SU-DHL-6 (cell line): ENCODE measurements around the gene DUSP6.

Experiments
- H2AFZ ChIP-seq: fragments of 200-600 bp; sonication (generic); 2 replicates; pipeline ENCODE4 v1.6.1; 2014; ENCODE audit warnings: low read depth, mild to moderate bottlenecking, moderate library complexity, mixed read lengths, antibody characterized with exemption, low read length; ENCODE audit not compliant: severe bottlenecking
- H3F3A ChIP-seq: fragments of 200-600 bp; shearing (Covaris generic); 2 replicates; pipeline ENCODE4 v1.6.0; 2016; ENCODE audit warnings: antibody characterized with exemption, mild to moderate bottlenecking; ENCODE audit not compliant: insufficient read depth
- H3K27ac ChIP-seq: fragments of 200-600 bp; sonication (generic); 2 replicates; pipeline ENCODE4 v1.5.1; 2016; ENCODE audit warnings: low read depth, mild to moderate bottlenecking, low read length, moderate library complexity, mixed read lengths
- H3K27me3 ChIP-seq: fragments of 200-600 bp; sonication (generic), shearing (Covaris generic); 2 replicates; pipeline ENCODE4 v1.6.0; 2014; ENCODE audit warnings: mild to moderate bottlenecking, low read length
- H3K36me3 ChIP-seq: fragments of 200-600 bp; sonication (generic); 2 replicates; pipeline ENCODE4 v1.6.1; 2014; ENCODE audit warnings: mild to moderate bottlenecking, low read length, mixed read lengths
- H3K4me2 ChIP-seq: fragments of 300-600, 200-600 bp; shearing (Covaris generic), sonication (generic); 2 replicates; pipeline ENCODE4 v1.6.0; 2014; ENCODE audit warnings: low read length, low read depth, mild to moderate bottlenecking; ENCODE audit not compliant: poor library complexity, severe bottlenecking
- H3K4me3 ChIP-seq: fragments of 200-600 bp; sonication (generic); 2 replicates; pipeline ENCODE4 v1.5.1; 2014; ENCODE audit warnings: antibody characterized with exemption, low read length, mild to moderate bottlenecking, mixed read lengths; ENCODE audit not compliant: insufficient read depth, poor library complexity, severe bottlenecking
- H3K79me2 ChIP-seq: fragments of 200-600 bp; sonication (generic); 2 replicates; pipeline ENCODE4 v1.6.1; 2014; ENCODE audit warnings: mild to moderate bottlenecking, low read length, moderate library complexity; ENCODE audit not compliant: insufficient read depth
- H3K9ac ChIP-seq: fragments of 200-600 bp; sonication (generic); 2 replicates; pipeline ENCODE4 v1.7.0; 2014; ENCODE audit warnings: mild to moderate bottlenecking, low read length
- H3K9me2 ChIP-seq: fragments of 200-600 bp; sonication (generic); replicated peaks from 2 replicates; pipeline ENCODE4 v1.6.1; 2014; ENCODE audit warnings: low read length; ENCODE audit not compliant: insufficient read depth
- H3K9me3 ChIP-seq: fragments of 200-600 bp; sonication (generic); 2 replicates; pipeline ENCODE4 v1.6.1; 2014; ENCODE audit warnings: low read length, mixed read lengths; ENCODE audit not compliant: insufficient read depth
- H4K20me1 ChIP-seq: fragments of 200-600 bp; sonication (generic); 2 replicates; pipeline ENCODE4 v1.6.1; 2014; ENCODE audit warnings: low read depth, mild to moderate bottlenecking, antibody characterized with exemption, low read length, moderate library complexity, mixed read lengths
- EZH2phosphoT487 ChIP-seq: fragments of 200-600 bp; sonication (generic), shearing (Covaris generic); conservative IDR thresholded peaks from 2 replicates; pipeline ENCODE4 v1.6.1; 2018; ENCODE audit warnings: mild to moderate bottlenecking, antibody characterized with exemption, low read length, moderate library complexity, mixed read lengths
- TF ChIP-seq, protein P1 (sequence below): fragments of 200-600 bp; sonication (generic); IDR thresholded peaks from one replicate; pipeline ENCODE4 v1.5.1; 2017; ENCODE audit warnings: antibody characterized with exemption, mild to moderate bottlenecking, low read length, moderate library complexity; ENCODE audit not compliant: insufficient read depth, poor library complexity, severe bottlenecking

Gene DUSP6

DNA sequence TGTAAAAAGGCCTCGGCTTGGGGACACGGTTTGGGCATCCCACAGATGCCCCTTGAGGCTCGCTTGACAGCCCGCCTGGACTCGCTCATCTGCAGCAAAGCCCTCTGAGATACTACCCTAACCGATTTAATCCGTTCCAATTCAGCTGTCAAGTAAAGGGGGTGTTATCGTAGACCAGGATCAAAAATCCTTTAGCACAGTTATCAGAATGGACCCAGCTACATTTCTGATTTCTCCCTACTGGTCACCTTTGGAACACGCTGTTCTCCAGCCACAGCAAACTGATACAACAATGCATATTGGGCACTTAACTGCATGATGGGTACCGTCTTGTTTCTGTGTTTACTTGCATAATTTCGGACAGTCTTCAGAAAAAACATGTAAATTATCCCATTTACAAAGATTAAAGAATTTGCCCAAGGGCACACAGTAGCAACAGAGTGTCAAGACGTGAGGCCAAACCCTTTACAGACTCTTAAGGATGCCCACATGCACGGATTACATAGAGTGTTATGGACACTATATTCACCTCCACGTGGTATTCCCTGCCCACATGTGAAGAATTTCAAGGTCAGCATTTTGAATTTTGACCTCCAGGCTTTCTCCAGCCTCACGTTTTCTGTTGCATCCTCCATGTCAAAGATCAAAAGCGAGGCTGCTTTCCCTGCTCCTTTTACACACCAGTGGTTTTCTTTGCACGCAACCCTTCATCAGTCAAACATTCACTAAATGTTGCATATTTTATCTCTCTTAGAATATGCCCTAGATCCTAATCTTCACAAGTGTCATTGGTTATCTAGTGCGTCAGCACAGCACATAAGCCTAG lies 3.2 kb upstream of the DUSP6 start:
- Histone ChIP-seq H3K4me2 (no peak overlapping the region), H2AFZ (no peak overlapping the region), H3K9me3 (no peaks in the 10 kb centered on the region), H3K9ac (no peak overlapping the region), H3K36me3 (no peaks in the 10 kb centered on the region), H3K79me2 (no peaks in the 10 kb centered on the region), H3K27ac (no peak overlapping the region), H4K20me1 (no peaks in the 10 kb centered on the region), H3K4me3 (no peak overlapping the region), H3K9me2 (no peaks in the 10 kb centered on the region), H3K27me3 (no peaks in the 10 kb centered on the region), H3F3A (no peaks in the 10 kb centered on the region)
- TF ChIP-seq, protein P1, sequence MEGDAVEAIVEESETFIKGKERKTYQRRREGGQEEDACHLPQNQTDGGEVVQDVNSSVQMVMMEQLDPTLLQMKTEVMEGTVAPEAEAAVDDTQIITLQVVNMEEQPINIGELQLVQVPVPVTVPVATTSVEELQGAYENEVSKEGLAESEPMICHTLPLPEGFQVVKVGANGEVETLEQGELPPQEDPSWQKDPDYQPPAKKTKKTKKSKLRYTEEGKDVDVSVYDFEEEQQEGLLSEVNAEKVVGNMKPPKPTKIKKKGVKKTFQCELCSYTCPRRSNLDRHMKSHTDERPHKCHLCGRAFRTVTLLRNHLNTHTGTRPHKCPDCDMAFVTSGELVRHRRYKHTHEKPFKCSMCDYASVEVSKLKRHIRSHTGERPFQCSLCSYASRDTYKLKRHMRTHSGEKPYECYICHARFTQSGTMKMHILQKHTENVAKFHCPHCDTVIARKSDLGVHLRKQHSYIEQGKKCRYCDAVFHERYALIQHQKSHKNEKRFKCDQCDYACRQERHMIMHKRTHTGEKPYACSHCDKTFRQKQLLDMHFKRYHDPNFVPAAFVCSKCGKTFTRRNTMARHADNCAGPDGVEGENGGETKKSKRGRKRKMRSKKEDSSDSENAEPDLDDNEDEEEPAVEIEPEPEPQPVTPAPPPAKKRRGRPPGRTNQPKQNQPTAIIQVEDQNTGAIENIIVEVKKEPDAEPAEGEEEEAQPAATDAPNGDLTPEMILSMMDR = no peak
- no peak for TF ChIP-seq EZH2phosphoT487

DNA sequence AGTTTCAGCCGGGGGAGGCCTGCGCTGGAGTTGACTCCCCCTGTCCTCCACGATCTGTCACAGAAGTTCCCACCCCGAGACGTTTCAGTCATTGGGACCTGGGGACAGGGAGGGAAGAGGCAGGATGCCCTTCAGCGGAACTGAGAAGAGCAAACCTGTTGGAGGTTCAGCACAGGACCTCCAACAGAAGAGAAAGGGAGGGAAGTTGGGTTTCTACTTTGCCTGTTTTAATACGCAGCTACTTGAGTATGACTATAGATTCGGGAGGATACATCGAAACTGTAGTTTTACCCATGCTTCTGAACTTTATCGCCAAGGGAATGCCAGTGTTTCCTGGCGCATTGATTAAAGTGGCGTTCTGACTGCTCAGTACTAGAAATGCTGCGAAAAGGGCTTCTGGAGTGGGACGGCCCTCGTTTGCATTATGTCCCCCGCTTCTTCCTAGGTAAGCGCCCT lies 2.3 kb upstream of the DUSP6 start:
- TF ChIP-seq EZH2phosphoT487 = no peak
- H4K20me1 ChIP-seq = no peaks in the 10 kb centered on the region
- H3K9me2 ChIP-seq = no peaks in the 10 kb centered on the region
- H3K4me3 ChIP-seq = peak overlapping the region; percentile 50
- H3K27me3 ChIP-seq = no peaks in the 10 kb centered on the region
- no peaks in the 10 kb centered on the region for H3F3A ChIP-seq
- no peaks in the 10 kb centered on the region for H3K9me3 ChIP-seq
- peak overlapping the region; percentile 67 for H3K4me2 ChIP-seq
- 0 out of 2 replicates have a peak overlapping the region, but pooled peaks have one; percentile 39 for H3K9ac ChIP-seq
- no peaks in the 10 kb centered on the region for H3K36me3 ChIP-seq
- H2AFZ ChIP-seq = peak overlapping the region; percentile 66
- no peak overlapping the region for H3K27ac ChIP-seq
- no peaks in the 10 kb centered on the region for H3K79me2 ChIP-seq

DNA sequence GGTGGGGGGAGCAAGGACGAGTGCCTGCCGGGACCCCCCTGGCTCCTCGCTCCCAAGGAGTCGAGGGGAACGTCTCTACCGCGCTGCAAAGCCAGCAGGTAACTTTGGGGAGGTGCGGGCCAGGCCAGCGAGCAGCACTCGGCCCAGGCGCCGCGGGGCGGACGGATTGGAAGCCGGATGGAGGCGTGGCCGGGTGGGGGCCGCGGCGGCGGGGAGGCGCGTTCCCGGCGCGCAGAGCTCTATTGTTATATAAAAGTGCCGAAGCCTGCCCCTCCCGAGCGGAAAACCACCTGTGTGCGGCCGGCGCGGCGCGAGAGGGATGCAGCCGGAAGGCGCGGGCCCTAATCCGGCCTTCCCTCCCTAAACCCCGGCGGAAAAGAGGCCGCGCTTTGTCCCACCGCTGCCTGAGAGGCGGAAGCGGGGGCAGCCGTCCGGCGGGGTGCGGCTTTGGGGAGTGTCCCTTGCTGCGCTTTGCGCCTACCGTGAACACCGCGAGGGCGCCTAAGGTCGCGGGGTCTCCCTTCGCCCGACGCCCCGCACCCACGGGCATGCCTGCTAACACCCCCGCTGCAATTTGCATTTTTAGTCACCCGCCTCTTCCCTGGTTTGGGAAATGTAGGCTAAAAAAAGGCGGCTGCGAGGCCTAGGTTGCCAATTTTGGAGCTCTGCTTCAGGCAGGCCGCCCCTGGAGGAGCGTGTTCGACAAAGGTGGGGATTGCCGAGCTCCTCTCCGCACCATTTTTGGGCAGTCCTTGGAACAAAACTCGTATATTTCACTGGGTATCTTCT lies 1.7 kb upstream of the DUSP6 start:
- no peaks in the 10 kb centered on the region for H3F3A ChIP-seq
- no peaks in the 10 kb centered on the region for H3K9me3 ChIP-seq
- no peak for TF ChIP-seq EZH2phosphoT487
- TF ChIP-seq, protein P1 = no peak
- H4K20me1 ChIP-seq = no peaks in the 10 kb centered on the region
- no peaks in the 10 kb centered on the region for H3K36me3 ChIP-seq
- H3K27ac ChIP-seq = no peak overlapping the region
- H2AFZ ChIP-seq = peak overlapping the region; percentile 66
- H3K9ac ChIP-seq = peak overlapping the region; percentile 39
- H3K4me2 ChIP-seq = peak overlapping the region; percentile 67
- peak overlapping the region; percentile 50 for H3K4me3 ChIP-seq
- no peaks in the 10 kb centered on the region for H3K27me3 ChIP-seq
- H3K79me2 ChIP-seq = no peaks in the 10 kb centered on the region
- no peaks in the 10 kb centered on the region for H3K9me2 ChIP-seq
